GM19193 (cell line): ENCODE results near the gene GUCA2A.

Experiments
- POLR2A ChIP-seq: IDR thresholded peaks from 4 replicates; pipeline ENCODE4 v1.6.1; 2011; ENCODE audit not compliant: insufficient read depth, insufficient read length; ENCODE audit errors: extremely low read depth

Gene GUCA2A

GRCh38 chr1:42183210-42183956 is 18.8 kb upstream of the GUCA2A start:
- no peak for TF ChIP-seq POLR2A

DNA sequence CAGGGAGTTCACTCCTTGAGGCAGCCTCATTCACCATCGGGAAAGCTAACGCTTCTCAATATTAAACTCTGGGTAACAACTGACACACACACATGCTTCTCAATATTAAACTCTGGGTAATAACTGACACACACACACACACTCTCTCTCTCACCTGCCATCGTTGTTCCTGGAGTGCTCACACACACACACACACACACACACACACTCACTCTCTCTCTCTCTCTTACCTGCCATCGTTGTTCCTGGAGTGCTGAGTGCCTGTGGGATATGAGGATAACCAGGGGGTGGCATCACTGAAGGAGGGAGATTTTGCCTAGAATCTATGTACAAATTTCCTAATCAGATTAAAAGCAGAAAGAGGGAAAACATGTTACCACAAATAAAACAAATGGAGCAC is 17.1 kb upstream of the GUCA2A start:
- no peak for TF ChIP-seq POLR2A

GRCh38 chr1:42179900-42180329 is 15.4 kb upstream of the GUCA2A start:
- TF ChIP-seq POLR2A = no peak

DNA sequence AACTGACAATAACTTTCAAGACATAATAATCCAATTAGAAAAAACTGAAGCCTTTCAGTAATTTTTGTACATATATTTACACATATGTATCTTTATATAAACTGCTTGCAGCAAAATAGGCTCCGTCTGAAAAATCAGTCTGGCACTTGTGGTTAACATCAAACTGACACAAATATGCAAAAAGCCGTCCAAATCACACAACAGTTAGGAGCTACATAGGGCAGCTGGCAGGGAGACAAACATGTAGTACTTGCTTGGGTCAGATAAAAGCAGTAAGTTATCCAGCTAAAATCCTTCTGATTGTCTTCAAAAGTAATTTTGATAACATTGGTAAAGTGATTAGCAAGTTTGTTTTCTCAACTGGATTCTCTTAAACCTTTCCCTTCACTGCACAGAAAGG is 14.7 kb upstream of the GUCA2A start:
- no peak for TF ChIP-seq POLR2A

GRCh38 chr1:42178249-42178648 is 13.7 kb upstream of the GUCA2A start:
- TF ChIP-seq POLR2A = no peak

GRCh38 chr1:42177541-42177981 is 13.0 kb upstream of the GUCA2A start:
- no peak for TF ChIP-seq POLR2A

- TF ChIP-seq POLR2A = no peak
Measured at GRCh38 chr1:42176902-42177519, 12.5 kb upstream of the GUCA2A start.

DNA sequence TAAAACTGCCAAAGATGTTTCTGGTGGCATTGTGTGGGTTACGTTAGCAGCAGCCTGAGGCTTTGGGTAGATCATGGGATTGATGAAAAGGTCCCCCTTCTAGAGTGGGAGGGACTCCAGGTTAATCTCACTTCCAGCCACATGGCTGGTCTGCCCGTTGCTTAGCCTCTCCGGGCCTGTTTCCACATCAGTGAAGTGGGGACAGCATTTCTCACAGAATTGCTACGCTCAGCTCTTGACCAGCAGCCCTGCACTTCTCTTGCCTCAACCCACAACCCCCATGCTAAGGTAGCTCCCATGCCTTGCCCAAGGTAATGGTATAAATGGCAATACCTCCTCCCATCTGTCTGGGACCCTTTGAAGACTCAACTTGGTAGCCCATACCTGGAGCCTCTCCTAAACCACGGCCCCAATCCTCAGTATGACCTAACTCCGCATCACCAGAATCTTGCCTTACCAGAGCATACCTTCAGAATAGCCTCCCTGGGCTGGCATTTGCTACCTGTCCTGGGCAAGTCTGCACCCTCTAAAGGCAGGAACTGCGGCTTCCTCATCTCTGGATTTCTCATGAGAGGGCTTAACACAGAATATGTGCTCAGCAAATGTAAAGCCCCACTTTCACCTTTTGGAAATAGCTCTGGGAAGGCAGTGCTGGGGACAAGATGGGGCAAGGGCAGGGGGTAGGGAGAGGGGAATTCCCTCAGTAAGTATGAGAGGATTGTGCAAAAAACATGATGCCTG is 10.9 kb upstream of the GUCA2A start:
- no peak for TF ChIP-seq POLR2A

DNA sequence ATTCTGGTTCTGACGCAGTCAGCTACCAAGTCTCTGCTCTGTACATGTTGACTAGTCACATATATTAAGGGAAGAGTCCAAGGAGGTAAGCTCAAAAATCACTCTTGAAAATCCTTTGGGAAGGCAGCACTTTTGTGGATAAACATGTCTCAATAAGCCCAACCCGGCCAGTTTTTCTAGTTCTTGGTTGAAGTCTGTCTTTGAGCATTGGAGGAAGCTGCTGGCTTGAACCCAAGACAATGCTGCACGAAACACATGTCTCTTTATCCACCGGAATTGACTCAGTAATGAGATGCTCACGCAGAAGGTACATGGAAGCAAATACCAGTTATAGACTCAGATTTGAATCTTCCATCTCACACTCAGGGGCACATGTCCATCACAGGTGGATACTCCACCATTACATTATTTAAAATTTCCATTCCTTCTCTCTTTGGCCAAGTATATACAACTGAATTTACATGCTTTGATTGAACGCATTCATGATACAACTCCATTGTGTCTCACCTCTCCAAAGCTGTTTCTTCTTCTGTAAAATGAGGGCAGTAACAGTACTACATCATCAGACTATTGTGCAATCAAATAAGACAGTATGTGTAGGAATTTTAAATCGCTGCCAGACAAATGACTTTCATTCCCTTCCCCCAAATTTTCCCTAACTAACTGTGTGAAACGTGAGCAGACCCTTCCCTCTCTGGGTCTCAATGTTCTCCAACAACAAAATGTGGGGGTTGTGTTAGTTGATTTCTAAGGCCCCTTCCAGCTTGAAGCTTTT is 9.6 kb upstream of the GUCA2A start:
- no peak for TF ChIP-seq POLR2A

DNA sequence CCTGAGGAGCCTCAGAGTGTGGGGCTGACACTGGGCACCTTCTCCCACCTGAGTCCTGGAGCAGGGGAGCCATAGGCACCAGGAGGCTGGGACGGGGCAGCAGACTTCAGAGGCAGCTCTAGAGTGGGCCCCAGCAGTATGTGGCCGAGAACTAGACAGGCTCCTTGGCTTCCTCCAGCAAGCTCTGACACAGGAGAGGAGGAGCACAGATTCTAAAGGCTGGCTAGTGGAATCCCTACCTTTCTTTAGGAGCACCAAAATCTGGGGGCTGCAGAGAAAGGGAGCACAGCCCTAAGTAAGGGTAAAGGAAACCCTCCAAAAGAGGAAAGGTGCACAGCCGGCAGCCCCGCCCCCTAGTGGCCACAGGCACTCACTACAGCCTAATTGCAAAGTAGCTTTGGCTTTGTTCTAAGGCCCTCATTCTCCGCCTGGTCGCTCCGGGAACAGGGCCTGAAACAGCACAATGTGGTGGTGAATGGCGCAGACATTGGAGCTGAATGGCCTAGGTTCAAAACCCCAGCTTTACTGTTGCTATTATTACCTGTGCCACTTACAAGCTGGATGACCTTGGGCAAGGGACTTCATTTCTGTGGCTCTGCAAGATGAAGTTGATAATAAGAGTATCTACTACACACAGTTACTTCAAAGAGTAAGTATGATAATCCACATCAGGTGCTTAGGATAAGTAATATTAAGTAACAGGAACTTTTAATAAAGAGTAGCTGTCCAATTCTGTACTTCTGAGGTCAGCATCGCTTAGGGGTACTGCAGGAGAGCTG is 8.8 kb upstream of the GUCA2A start:
- no peak for TF ChIP-seq POLR2A

GRCh38 chr1:42172381-42173133 is 8.0 kb upstream of the GUCA2A start:
- no peak for TF ChIP-seq POLR2A

- no peak for TF ChIP-seq POLR2A
Measured at GRCh38 chr1:42171679-42172266, 7.2 kb upstream of the GUCA2A start.
